LNCaP clone FGC (cell line): ENCODE results near the gene NFIX.

Source experiments
- DNase-seq: peaks from one replicate; pipeline ENCODE4 v3.0.0-alpha.2; 2011; ENCODE audit warnings: low read depth
- H3K4me3 ChIP-seq: 2 replicates; pipeline ENCODE4 v1.5.1; 2011; ENCODE audit warnings: mild to moderate bottlenecking, low read depth, low read length, control low read depth
- CTCF ChIP-seq: IDR thresholded peaks from 2 replicates; pipeline ENCODE4 v1.5.1; 2012; ENCODE audit warnings: mild to moderate bottlenecking; ENCODE audit not compliant: control insufficient read depth, insufficient read depth; ENCODE audit errors: extremely low read depth

NFIX gene

GRCh38 chr19:13102666-13103580 lies 107.6 kb downstream of the NFIX start, which contains the start of gene LYL1:
Gene LYL1, minus strand, starts transcription at chr19:13102858. Its CDS starts 1,687 bp downstream, at chr19:13101171.
- no peak within 1 kb of the TSS for H3K4me3 ChIP-seq
- no peak for DNase-seq
- TF ChIP-seq CTCF, result no peak

- no peak for TF ChIP-seq CTCF
- DNase-seq, result no peak
- no peak overlapping the region for H3K4me3 ChIP-seq
Measured at GRCh38 chr19:13103581-13104359, 108.5 kb downstream of the NFIX start.

GRCh38 chr19:13104360-13104847 lies 109.1 kb downstream of the NFIX start:
- no peak for DNase-seq
- TF ChIP-seq CTCF, result peak; percentile 79
- H3K4me3 ChIP-seq, result no peak overlapping the region

GRCh38 chr19:13104848-13105711 lies 109.8 kb downstream of the NFIX start:
- DNase-seq, result no peak
- no peak overlapping the region for H3K4me3 ChIP-seq
- TF ChIP-seq CTCF, result no peak

- no peak overlapping the region for H3K4me3 ChIP-seq
- DNase-seq, result no peak
- TF ChIP-seq CTCF, result no peak
Measured at GRCh38 chr19:13109361-13110098, 114.3 kb downstream of the NFIX start.
